Endodermal cell (in vitro differentiated cells): ENCODE results near the gene UBE2M. TPM values are rescaled to one million over a fixed set of nuclear protein-coding genes. Genes with fewer than 3 reads are reported as not detected.
A peak's percentile ranks its signal among the peaks of the same experiment; 100 is the strongest.
"Not testable (repeated sequence)": the region's sequence is repeated elsewhere in the genome, so short reads cannot be mapped to it uniquely, and the experiment has no call there.

Source experiments
- DNase-seq: peaks from one replicate; pipeline ENCODE4 v3.0.0-alpha.2; 2017
- H3K27ac ChIP-seq: 2 replicates; pipeline ENCODE4 v1.5.1; 2013; ENCODE audit warnings: mild to moderate bottlenecking, low read depth, low read length, moderate library complexity
- H3K27me3 ChIP-seq: 2 replicates; pipeline ENCODE4 v1.6.1; 2013; ENCODE audit warnings: mild to moderate bottlenecking, low read length, moderate library complexity; ENCODE audit not compliant: insufficient read depth, control insufficient read depth, poor library complexity, severe bottlenecking
- H3K36me3 ChIP-seq: 2 replicates; pipeline ENCODE4 v1.7.0; 2013; ENCODE audit warnings: mild to moderate bottlenecking, low read length, moderate library complexity; ENCODE audit not compliant: control insufficient read depth, insufficient read depth
- H3K4me1 ChIP-seq: one replicate; pipeline ENCODE4 v1.7.0; 2013; ENCODE audit warnings: low read length; ENCODE audit not compliant: control insufficient read depth, insufficient read depth
- H3K4me3 ChIP-seq: 2 replicates; pipeline ENCODE4 v1.5.1; 2013; ENCODE audit warnings: mild to moderate bottlenecking, low read length, moderate library complexity
- H3K9ac ChIP-seq: 2 replicates; pipeline ENCODE4 v1.6.1; 2013; ENCODE audit warnings: mild to moderate bottlenecking, low read length, moderate library complexity; ENCODE audit not compliant: poor library complexity, severe bottlenecking; ENCODE audit errors: extremely low read depth
- H3K9me3 ChIP-seq: 2 replicates; pipeline ENCODE4 v1.6.1; 2013; ENCODE audit warnings: mild to moderate bottlenecking, low read length, moderate library complexity; ENCODE audit not compliant: control insufficient read depth
- H3K27ac Mint-ChIP-seq: 2 replicates; pipeline ENCODE4 v1.8.0; 2020; ENCODE audit warnings: mixed read lengths
- H3K27me3 Mint-ChIP-seq: 2 replicates; pipeline ENCODE4 v1.8.0; 2021; ENCODE audit warnings: mild to moderate bottlenecking, mixed read lengths; ENCODE audit not compliant: insufficient read depth
- H3K36me3 Mint-ChIP-seq: 2 replicates; pipeline ENCODE4 v1.8.0; 2020; ENCODE audit warnings: low read depth, mixed read lengths
- H3K4me1 Mint-ChIP-seq: 2 replicates; pipeline ENCODE4 v1.8.0; 2020; ENCODE audit warnings: mixed read lengths
- H3K4me3 Mint-ChIP-seq: 2 replicates; pipeline ENCODE4 v1.8.0; 2020; ENCODE audit warnings: mild to moderate bottlenecking, moderate library complexity, mixed read lengths
- H3K9me3 Mint-ChIP-seq: 2 replicates; pipeline ENCODE4 v1.8.0; 2020; ENCODE audit warnings: mild to moderate bottlenecking, mixed read lengths
- CTCF ChIP-seq: fragments of 200-600 bp; sonication (generic); conservative IDR thresholded peaks from 2 replicates; pipeline ENCODE4 v1.5.0; 2021; ENCODE audit warnings: antibody characterized with exemption, mild to moderate bottlenecking
- whole genome bisulfite sequencing, 2 experiments: methylation state at CpG; one replicate each; pipeline versions ENCODE4 v1.1.5 to v1.1.7; 2013; ENCODE audit warnings: missing lambda C conversion rate in 2 of 2, mixed read lengths in 1 of 2; ENCODE audit not compliant: insufficient coverage in 1 of 2, insufficient read length in 1 of 2; 5-methylcytosine and 5-hydroxymethylcytosine counted together
- total RNA-seq, 2 donors: library from RNA; stranded (reverse); fragmentation: NEBNext Ultra II Directional in 1 of 2; extraction: Animal tissue kit (Norgen Biotek cat#: 25700) in 1 of 2; gene quantifications; 2 replicates in 1 of 2; 3 replicates in 1 of 2; pipeline ENCODE4 v1.2.1, GENCODE V29; 2021

The UBE2M gene
- total RNA-seq, 2 donors from 2014 or later: 90.8 to 116 TPM

GRCh38 chr19:58578012-58578925, 19.9 kb upstream of the UBE2M start:
- 89 to 98% methylated on average over 8 to 11 of the region's 11 CpGs for WGBS, 2 experiments
- no peak overlapping the region for H3K4me3 ChIP-seq
- H3K36me3 ChIP-seq: peaks cover 15% of the 10 kb centered on the region
- H3K4me1 Mint-ChIP-seq: peaks cover 12% of the 10 kb centered on the region
- peaks cover 3% of the 10 kb centered on the region for H3K9me3 Mint-ChIP-seq
- H3K4me3 Mint-ChIP-seq: no peak overlapping the region
- TF ChIP-seq CTCF: no peak
- no peaks in the 10 kb centered on the region for H3K4me1 ChIP-seq
- H3K27me3 ChIP-seq: no peaks in the 10 kb centered on the region
- peak; percentile 40 for DNase-seq
- no peak overlapping the region for H3K9ac ChIP-seq
- H3K36me3 Mint-ChIP-seq: peaks cover 15% of the 10 kb centered on the region
- no peaks in the 10 kb centered on the region for H3K9me3 ChIP-seq
- H3K27ac Mint-ChIP-seq: no peak overlapping the region
- no peaks in the 10 kb centered on the region for H3K27me3 Mint-ChIP-seq
- no peak overlapping the region for H3K27ac ChIP-seq

DNA sequence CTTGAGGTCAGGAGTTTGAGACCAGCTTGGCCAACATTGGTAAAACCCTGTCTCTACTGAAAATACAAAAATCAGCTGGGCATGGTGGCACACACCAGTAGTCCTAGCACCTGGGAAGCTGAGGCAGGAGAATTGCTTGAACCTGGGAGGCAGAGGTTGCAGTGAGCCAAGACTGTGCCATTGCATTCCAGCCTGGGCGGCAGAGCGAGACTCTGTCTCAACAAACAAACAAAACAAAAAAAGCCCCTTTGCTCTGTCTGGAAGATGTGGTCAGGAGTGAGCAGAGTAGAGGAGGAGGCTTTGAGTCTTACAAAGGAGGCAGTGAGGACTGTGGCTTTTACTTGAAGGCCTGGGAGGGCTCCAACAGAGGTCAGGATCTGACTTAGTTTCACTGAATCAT, 19.2 kb upstream of the UBE2M start:
- not testable (repeated sequence) for H3K27me3 ChIP-seq, H3K4me3 Mint-ChIP-seq, DNase-seq, H3K4me1 ChIP-seq, H3K9me3 ChIP-seq, H3K27ac Mint-ChIP-seq, H3K4me3 ChIP-seq, H3K27me3 Mint-ChIP-seq, H3K36me3 Mint-ChIP-seq, H3K27ac ChIP-seq, H3K9me3 Mint-ChIP-seq, H3K9ac ChIP-seq, H3K36me3 ChIP-seq
- 100% methylated on average over 2 of the region's 2 CpGs; no CpG with 5 or more reads in 1 of the 2 experiments for WGBS, 2 experiments
- peaks cover 12% of the 10 kb centered on the region for H3K4me1 Mint-ChIP-seq

DNA sequence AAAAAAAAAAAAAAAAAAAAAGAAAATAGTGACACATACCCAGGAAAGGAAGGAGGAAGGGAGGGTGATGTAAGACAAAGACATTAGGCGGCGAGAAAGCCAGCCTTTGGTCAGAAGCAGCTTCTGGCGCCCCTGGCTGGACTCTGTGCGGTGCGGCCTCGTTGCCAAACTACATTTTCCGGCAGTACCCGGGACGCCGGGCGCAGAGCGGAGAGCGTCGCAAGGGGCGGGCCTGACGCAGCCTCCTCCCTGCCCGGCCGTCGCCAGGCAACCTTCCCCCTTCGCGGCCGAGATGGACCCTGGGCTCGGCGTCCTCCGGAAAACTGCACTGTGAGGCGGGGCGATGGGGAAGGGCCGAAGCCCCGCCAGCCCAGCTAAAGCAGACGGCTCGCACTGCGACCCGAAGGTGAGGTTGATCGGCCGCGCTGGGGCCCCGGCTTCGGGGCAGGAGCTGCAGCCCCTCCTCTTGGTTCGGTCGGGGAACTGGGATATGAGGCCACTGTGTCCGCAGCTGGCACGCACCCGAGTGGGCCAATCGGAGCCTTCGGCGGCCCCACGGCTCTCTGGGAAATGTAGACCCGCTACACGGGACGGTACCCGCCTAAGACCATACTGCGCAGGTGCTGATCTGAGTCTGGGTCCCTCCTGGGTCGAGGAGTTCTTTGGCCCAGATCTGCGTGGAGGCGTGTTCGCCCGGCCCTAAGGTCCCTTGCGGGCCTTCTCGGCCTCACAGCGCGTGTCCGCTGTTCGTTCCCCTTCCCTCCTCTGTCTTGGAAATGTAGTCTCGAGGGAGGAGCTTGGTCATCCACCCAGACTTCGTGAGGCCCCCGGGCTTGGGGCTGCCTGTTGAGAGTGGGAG, 17.0 kb upstream of the UBE2M start:
- Histone ChIP-seq H3K27ac (peak overlapping the region; percentile 89), H3K36me3 (peaks cover 12% of the 10 kb centered on the region), H3K9ac (peak overlapping the region; percentile 68), H3K9me3 (no peaks in the 10 kb centered on the region), H3K27me3 (no peaks in the 10 kb centered on the region), H3K4me3 (peak overlapping the region; percentile 98), H3K4me1 (no peaks in the 10 kb centered on the region)
- no peaks in the 10 kb centered on the region for H3K9me3 Mint-ChIP-seq
- TF ChIP-seq CTCF: no peak
- H3K36me3 Mint-ChIP-seq: no peaks in the 10 kb centered on the region
- H3K27ac Mint-ChIP-seq: peak overlapping the region; percentile 91
- no peaks in the 10 kb centered on the region for H3K27me3 Mint-ChIP-seq
- peak overlapping the region; percentile 97 for H3K4me3 Mint-ChIP-seq
- WGBS, 2 experiments: 0% methylated on average over 25 to 66 of the region's 66 CpGs
- DNase-seq: peak; percentile 95
- H3K4me1 Mint-ChIP-seq: peaks cover 13% of the 10 kb centered on the region
